Measurements from ENCODE around the gene AQP9.

The AQP9 gene

DNA sequence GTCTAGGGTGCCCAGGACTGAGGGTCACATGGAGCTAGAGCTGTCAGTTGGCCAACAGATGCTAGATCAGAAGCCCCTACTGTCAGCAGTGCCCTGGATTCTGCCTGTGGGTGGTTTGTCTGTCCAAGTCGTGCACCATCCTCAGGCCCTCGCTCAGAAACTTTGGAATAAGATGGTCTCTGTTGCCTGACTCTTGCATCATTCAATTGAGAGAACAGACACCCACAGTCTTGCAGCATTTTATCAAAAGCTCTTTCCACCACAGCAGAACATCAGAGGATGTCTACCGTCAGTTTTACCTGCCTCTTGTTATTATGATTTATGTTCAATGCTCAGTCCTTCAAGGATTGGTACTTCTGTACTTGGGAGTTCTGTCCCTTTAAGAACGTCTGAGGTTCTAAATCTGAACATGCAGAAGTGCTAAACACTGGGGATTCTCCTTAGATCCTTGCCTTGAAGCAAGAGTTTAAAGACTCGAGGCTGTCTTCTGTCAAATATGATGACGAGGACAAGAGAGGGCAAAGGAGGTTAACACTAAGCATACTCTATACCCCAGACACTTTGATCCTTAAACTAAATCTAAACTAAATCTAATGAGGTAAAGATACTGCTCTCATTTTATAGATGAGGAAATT, 4.8 kb downstream of the AQP9 start:
- no peak for TF ChIP-seq ZC3H10 (CRISPR knock-in tag; IDR thresholded peaks at IDR 0.05)
- TF ChIP-seq ZNF8 (CRISPR knock-in tag; IDR thresholded peaks at IDR 0.05): no peak
- TF ChIP-seq ZFP3 (CRISPR knock-in tag; IDR thresholded peaks at IDR 0.05): no peak
- no peak for TF ChIP-seq OSR1 (CRISPR knock-in tag; IDR thresholded peaks at IDR 0.05)
- TF ChIP-seq TCF4 (CRISPR knock-in tag; IDR thresholded peaks at IDR 0.05; ENCODE audit: borderline replicate concordance): no peak
- TF ChIP-seq ISL1 (CRISPR knock-in tag; IDR thresholded peaks at IDR 0.05): no peak
- TF ChIP-seq ZNF70 (CRISPR knock-in tag; IDR thresholded peaks at IDR 0.05): no peak
- TF ChIP-seq ARNTL (CRISPR knock-in tag; IDR thresholded peaks at IDR 0.05; ENCODE audit: borderline replicate concordance, low read depth): no peak
- TF ChIP-seq PATZ1 (CRISPR knock-in tag; IDR thresholded peaks at IDR 0.05; ENCODE audit: borderline replicate concordance): no peak
- TF ChIP-seq SNAI2 (CRISPR knock-in tag; IDR thresholded peaks at IDR 0.05): no peak
- TF ChIP-seq ESRRG (CRISPR knock-in tag; IDR thresholded peaks at IDR 0.05): no peak
- TF ChIP-seq ZFP30 (CRISPR knock-in tag; IDR thresholded peaks at IDR 0.05): no peak
- TF ChIP-seq TOX (CRISPR knock-in tag; IDR thresholded peaks at IDR 0.05; ENCODE audit: borderline replicate concordance): no peak
- no peak for TF ChIP-seq CSDC2 (CRISPR knock-in tag; IDR thresholded peaks at IDR 0.05)
- no peak for TF ChIP-seq TSHZ2 (CRISPR knock-in tag; IDR thresholded peaks at IDR 0.05)
- TF ChIP-seq RARB (CRISPR knock-in tag; IDR thresholded peaks at IDR 0.05): no peak
- TF ChIP-seq, protein P1, sequence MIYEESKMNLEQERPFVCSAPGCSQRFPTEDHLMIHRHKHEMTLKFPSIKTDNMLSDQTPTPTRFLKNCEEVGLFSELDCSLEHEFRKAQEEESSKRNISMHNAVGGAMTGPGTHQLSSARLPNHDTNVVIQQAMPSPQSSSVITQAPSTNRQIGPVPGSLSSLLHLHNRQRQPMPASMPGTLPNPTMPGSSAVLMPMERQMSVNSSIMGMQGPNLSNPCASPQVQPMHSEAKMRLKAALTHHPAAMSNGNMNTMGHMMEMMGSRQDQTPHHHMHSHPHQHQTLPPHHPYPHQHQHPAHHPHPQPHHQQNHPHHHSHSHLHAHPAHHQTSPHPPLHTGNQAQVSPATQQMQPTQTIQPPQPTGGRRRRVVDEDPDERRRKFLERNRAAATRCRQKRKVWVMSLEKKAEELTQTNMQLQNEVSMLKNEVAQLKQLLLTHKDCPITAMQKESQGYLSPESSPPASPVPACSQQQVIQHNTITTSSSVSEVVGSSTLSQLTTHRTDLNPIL (CRISPR knock-in tag; IDR thresholded peaks at IDR 0.05; ENCODE audit: low read depth): no peak
- ATAC-seq: no peak

- no peak for ATAC-seq
- TF ChIP-seq BACH2 (CRISPR knock-in tag; IDR thresholded peaks at IDR 0.05; ENCODE audit: borderline replicate concordance): no peak
- TF ChIP-seq RARB (CRISPR knock-in tag; IDR thresholded peaks at IDR 0.05): no peak
- no peak for TF ChIP-seq PATZ1 (CRISPR knock-in tag; IDR thresholded peaks at IDR 0.05; ENCODE audit: borderline replicate concordance)
- TF ChIP-seq SNAI2 (CRISPR knock-in tag; IDR thresholded peaks at IDR 0.05): no peak
- no peak for TF ChIP-seq ZFP30 (CRISPR knock-in tag; IDR thresholded peaks at IDR 0.05)
- no peak for TF ChIP-seq ARNTL (CRISPR knock-in tag; IDR thresholded peaks at IDR 0.05; ENCODE audit: borderline replicate concordance, low read depth)
- TF ChIP-seq PPARA (CRISPR knock-in tag; IDR thresholded peaks at IDR 0.05; ENCODE audit: borderline replicate concordance): no peak
- no peak for TF ChIP-seq ZNF565 (CRISPR knock-in tag; conservative IDR thresholded peaks at IDR 0.05; ENCODE audit: low read depth)
- TF ChIP-seq, protein P1 (CRISPR knock-in tag; IDR thresholded peaks at IDR 0.05; ENCODE audit: low read depth): no peak
- TF ChIP-seq GLIS3 (CRISPR knock-in tag; IDR thresholded peaks at IDR 0.05): no peak
- TF ChIP-seq ISL1 (CRISPR knock-in tag; IDR thresholded peaks at IDR 0.05): no peak
- TF ChIP-seq, protein P2, sequence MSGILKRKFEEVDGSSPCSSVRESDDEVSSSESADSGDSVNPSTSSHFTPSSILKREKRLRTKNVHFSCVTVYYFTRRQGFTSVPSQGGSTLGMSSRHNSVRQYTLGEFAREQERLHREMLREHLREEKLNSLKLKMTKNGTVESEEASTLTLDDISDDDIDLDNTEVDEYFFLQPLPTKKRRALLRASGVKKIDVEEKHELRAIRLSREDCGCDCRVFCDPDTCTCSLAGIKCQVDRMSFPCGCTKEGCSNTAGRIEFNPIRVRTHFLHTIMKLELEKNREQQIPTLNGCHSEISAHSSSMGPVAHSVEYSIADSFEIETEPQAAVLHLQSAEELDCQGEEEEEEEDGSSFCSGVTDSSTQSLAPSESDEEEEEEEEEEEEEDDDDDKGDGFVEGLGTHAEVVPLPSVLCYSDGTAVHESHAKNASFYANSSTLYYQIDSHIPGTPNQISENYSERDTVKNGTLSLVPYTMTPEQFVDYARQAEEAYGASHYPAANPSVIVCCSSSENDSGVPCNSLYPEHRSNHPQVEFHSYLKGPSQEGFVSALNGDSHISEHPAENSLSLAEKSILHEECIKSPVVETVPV (CRISPR knock-in tag; IDR thresholded peaks at IDR 0.05): no peak
- TF ChIP-seq ESRRG (CRISPR knock-in tag; IDR thresholded peaks at IDR 0.05): no peak
- TF ChIP-seq CSDC2 (CRISPR knock-in tag; IDR thresholded peaks at IDR 0.05): no peak
- no peak for TF ChIP-seq TSHZ2 (CRISPR knock-in tag; IDR thresholded peaks at IDR 0.05)
These were observed 7.4 kb downstream of the AQP9 start for GRCh38 chr15:58145606-58146005.
